ENCODE measurements around the gene CUBN. TPM values are rescaled to one million over a fixed set of nuclear protein-coding genes. Genes with fewer than 3 reads are reported as not detected.

Gene CUBN
- total RNA-seq, 1 experiment from 2014 or later: 1.3 TPM

- ATAC-seq (no peak), DNase-seq (ENCODE audit: low read depth, low spot score) (no peak)
- H3K27me3 ChIP-seq (ENCODE audit: control insufficient read depth, insufficient read depth, low read length): no peaks in the 10 kb centered on the region
- intact Hi-C loops (cut with micrococcal nuclease; ENCODE audit: unreplicated experiment): loop anchor here (10.0 kb wide), 1 partner anchor 782 kb away; no protein-coding TSS in a partner anchor
- no peaks in the 10 kb centered on the region for H3K36me3 ChIP-seq (ENCODE audit: control insufficient read depth, insufficient read depth, low read length)
- BruUV-seq (replicated peaks): no TSS peak
- H3K9me3 ChIP-seq (ENCODE audit: control insufficient read depth, insufficient read depth, low read depth, low read length): peaks cover 5% of the 10 kb centered on the region; the same call in 1 of the 2 replicates
- TF ChIP-seq REST (IDR thresholded peaks at IDR 0.05; ENCODE audit: insufficient read depth in 1 of 2, low read depth in 2 of 2, low read length in 1 of 2) (no peak), POLR2AphosphoS5 (IDR thresholded peaks at IDR 0.05; ENCODE audit: low read depth, low read length) (no peak), CTCF (IDR thresholded peaks at IDR 0.05) (no peak), SIN3A (IDR thresholded peaks at IDR 0.05; ENCODE audit: borderline replicate concordance, insufficient read depth, low read depth, low read length) (no peak), TCF7L2 (IDR thresholded peaks at IDR 0.05; ENCODE audit: low read depth, low read length) (no peak)
- CTCF ChIA-PET: interaction anchor here (0.7 kb wide), 1 partner anchor 794 kb away, joined by 3 read pairs; no protein-coding TSS in a partner anchor
- H3K4me3 ChIP-seq (ENCODE audit: low read depth in 2 of 2, low read length in 2 of 2): no peak overlapping the region
- H3K4me1 ChIP-seq (ENCODE audit: control insufficient read depth, insufficient read depth, low read length): peaks cover 8% of the 10 kb centered on the region
- in situ Hi-C loops (cut with HindIII; ENCODE audit: low pct_unique_long_range_greater_than_20kb, low sequenced_read_pairs): no loop called here
- POLR2A ChIA-PET: no interaction called here
- no peak overlapping the region for H3K27ac ChIP-seq (ENCODE audit: low read length)
Measured at GRCh38 chr10:16822726-16823360, 306.8 kb downstream of the CUBN start.

GRCh38 chr10:16822027-16822426, 307.6 kb downstream of the CUBN start:
- ChIA-PET CTCF (no interaction called here), POLR2A (no interaction called here)
- Histone ChIP-seq H3K27ac (ENCODE audit: low read length) (no peak overlapping the region), H3K36me3 (ENCODE audit: control insufficient read depth, insufficient read depth, low read length) (no peaks in the 10 kb centered on the region), H3K4me1 (ENCODE audit: control insufficient read depth, insufficient read depth, low read length) (peaks cover 3% of the 10 kb centered on the region; the same call in 1 of the 2 replicates), H3K27me3 (ENCODE audit: control insufficient read depth, insufficient read depth, low read length) (no peaks in the 10 kb centered on the region), H3K4me3 (ENCODE audit: low read depth in 2 of 2, low read length in 2 of 2) (no peak overlapping the region), H3K9me3 (ENCODE audit: control insufficient read depth, insufficient read depth, low read depth, low read length) (peaks cover 5% of the 10 kb centered on the region; the same call in 1 of the 2 replicates)
- ATAC-seq (no peak), DNase-seq (ENCODE audit: low read depth, low spot score) (no peak)
- intact Hi-C loops (cut with micrococcal nuclease; ENCODE audit: unreplicated experiment) (loop anchor here (10.0 kb wide), 1 partner anchor 783 kb away; no protein-coding TSS in a partner anchor), in situ Hi-C loops (cut with HindIII; ENCODE audit: low pct_unique_long_range_greater_than_20kb, low sequenced_read_pairs) (no loop called here)
- no TSS peak for BruUV-seq (replicated peaks)
- TF ChIP-seq CTCF (IDR thresholded peaks at IDR 0.05) (no peak), REST (IDR thresholded peaks at IDR 0.05; ENCODE audit: insufficient read depth in 1 of 2, low read depth in 2 of 2, low read length in 1 of 2) (no peak), TCF7L2 (IDR thresholded peaks at IDR 0.05; ENCODE audit: low read depth, low read length) (no peak), POLR2AphosphoS5 (IDR thresholded peaks at IDR 0.05; ENCODE audit: low read depth, low read length) (no peak), SIN3A (IDR thresholded peaks at IDR 0.05; ENCODE audit: borderline replicate concordance, insufficient read depth, low read depth, low read length) (no peak)

Measured in Panc1 (cell line).